ENCODE results near the gene IGFBP7.

The IGFBP7 gene

DNA sequence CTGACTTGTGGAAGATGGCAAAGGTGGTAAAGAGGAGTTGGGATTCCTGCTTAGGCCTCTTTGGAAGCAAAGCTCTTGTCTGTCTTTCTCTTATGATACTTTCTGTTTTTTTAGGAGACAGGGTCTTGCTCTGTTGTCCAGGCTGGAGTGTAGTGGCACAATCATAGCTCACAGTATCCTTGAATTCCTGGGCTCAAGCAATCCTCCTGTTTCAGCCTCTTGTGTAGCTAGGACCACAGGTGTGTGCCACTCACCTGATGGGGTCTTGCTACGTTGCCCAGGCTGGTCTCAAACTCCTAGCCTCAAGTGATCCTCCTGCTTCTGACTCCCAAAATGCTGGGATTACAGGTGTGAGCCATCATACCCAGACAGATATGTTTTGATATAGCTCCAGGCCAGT is 19.3 kb upstream of the IGFBP7 start:
- no peaks in the 10 kb centered on the region for H3K27me3 ChIP-seq (ENCODE audit: control insufficient read depth, insufficient read depth, low read length)

DNA sequence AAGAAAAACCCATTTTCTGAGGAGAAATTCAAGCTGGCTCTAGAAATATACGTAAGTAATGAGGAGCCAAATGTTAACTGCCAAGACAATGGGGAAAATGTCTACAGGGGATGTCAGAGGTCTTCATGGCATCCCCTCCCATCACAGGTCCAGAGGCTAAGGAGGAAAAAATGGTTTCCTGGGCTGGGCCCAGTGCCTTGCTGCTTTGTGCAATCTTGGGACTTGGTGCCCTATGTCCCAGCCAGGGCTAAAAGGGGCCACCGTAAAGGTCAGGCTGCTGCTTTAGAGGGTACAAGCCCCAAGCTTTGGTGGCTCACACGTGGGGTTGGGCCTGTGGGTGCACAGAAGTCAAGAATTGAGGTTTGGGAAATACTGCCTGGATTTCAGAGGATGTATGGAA is 17.2 kb upstream of the IGFBP7 start:
- H3K36me3 ChIP-seq (ENCODE audit: control insufficient read depth, insufficient read depth, low read length): no peaks in the 10 kb centered on the region
- H3K27me3 ChIP-seq (ENCODE audit: control insufficient read depth, insufficient read depth, low read length): no peaks in the 10 kb centered on the region
- no peak overlapping the region for H3K4me3 ChIP-seq (ENCODE audit: low read depth, low read length)
- peaks cover 36% of the 10 kb centered on the region for H3K9me3 ChIP-seq (ENCODE audit: control insufficient read depth, insufficient read depth, low read depth, low read length)
- H3K4me1 ChIP-seq (ENCODE audit: control insufficient read depth, insufficient read depth, low read length): no peaks in the 10 kb centered on the region
- H3K9ac ChIP-seq (ENCODE audit: low read length): no peak overlapping the region
- H3K27ac ChIP-seq (ENCODE audit: low read depth, low read length): no peak overlapping the region

More for the DNA sequence above, 19.3 kb upstream of the IGFBP7 start:
- Histone ChIP-seq H3K4me1 (ENCODE audit: control insufficient read depth, insufficient read depth, low read length) (no peaks in the 10 kb centered on the region), H3K4me3 (ENCODE audit: low read depth, low read length) (no peak overlapping the region), H3K9me3 (ENCODE audit: control insufficient read depth, insufficient read depth, low read depth, low read length) (peaks cover 33% of the 10 kb centered on the region), H3K27ac (ENCODE audit: low read depth, low read length) (no peak overlapping the region), H3K9ac (ENCODE audit: low read length) (no peak overlapping the region), H3K36me3 (ENCODE audit: control insufficient read depth, insufficient read depth, low read length) (no peaks in the 10 kb centered on the region)

DNA sequence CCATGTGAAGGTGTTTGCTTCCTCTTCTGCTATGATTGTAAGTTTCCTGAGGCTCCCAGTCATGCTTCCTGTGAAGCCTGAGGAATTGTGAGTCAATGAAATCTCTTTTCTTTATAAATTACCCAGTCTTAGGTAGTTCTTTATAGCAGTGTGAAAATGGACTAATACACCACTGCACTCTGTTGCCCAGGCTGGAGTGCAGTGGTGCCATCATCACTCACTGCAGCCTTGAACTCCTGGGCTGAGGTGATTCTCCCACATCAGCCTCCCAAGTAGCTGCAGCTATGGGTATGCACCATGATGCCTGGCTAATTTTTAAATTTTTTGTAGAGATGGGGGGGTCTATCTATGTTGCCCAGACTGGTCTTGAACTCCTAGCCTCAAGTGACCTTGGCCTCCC is 15.8 kb upstream of the IGFBP7 start:
- Histone ChIP-seq H3K4me3 (ENCODE audit: low read depth, low read length) (no peak overlapping the region), H3K27me3 (ENCODE audit: control insufficient read depth, insufficient read depth, low read length) (no peaks in the 10 kb centered on the region), H3K4me1 (ENCODE audit: control insufficient read depth, insufficient read depth, low read length) (no peaks in the 10 kb centered on the region), H3K27ac (ENCODE audit: low read depth, low read length) (no peak overlapping the region), H3K9ac (ENCODE audit: low read length) (no peak overlapping the region), H3K9me3 (ENCODE audit: control insufficient read depth, insufficient read depth, low read depth, low read length) (peaks cover 36% of the 10 kb centered on the region), H3K36me3 (ENCODE audit: control insufficient read depth, insufficient read depth, low read length) (no peaks in the 10 kb centered on the region)

DNA sequence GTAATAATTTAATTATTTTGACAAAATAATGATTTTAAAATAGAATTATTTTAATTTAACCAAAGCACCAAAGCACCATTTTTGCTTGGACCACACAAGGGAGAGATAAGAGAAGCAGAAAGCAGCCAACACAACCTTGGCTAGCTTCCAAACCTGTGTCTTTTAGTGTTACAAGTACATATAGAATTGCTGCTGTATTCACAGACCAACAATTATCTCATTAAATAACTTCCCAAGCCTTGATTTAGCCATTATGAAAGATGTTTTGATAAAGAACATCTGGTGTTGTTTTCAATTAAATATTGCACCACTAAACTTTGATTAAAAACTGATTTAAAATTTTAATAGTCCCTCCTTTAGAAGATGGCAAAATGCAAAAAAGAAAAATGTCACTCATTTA is 14.0 kb upstream of the IGFBP7 start:
- no peaks in the 10 kb centered on the region for H3K27me3 ChIP-seq (ENCODE audit: control insufficient read depth, insufficient read depth, low read length)
- no peak overlapping the region for H3K27ac ChIP-seq (ENCODE audit: low read depth, low read length)
- no peak overlapping the region for H3K4me3 ChIP-seq (ENCODE audit: low read depth, low read length)
- H3K9ac ChIP-seq (ENCODE audit: low read length): no peak overlapping the region
- H3K36me3 ChIP-seq (ENCODE audit: control insufficient read depth, insufficient read depth, low read length): no peaks in the 10 kb centered on the region
- H3K4me1 ChIP-seq (ENCODE audit: control insufficient read depth, insufficient read depth, low read length): no peaks in the 10 kb centered on the region
- peaks cover 30% of the 10 kb centered on the region for H3K9me3 ChIP-seq (ENCODE audit: control insufficient read depth, insufficient read depth, low read depth, low read length)

DNA sequence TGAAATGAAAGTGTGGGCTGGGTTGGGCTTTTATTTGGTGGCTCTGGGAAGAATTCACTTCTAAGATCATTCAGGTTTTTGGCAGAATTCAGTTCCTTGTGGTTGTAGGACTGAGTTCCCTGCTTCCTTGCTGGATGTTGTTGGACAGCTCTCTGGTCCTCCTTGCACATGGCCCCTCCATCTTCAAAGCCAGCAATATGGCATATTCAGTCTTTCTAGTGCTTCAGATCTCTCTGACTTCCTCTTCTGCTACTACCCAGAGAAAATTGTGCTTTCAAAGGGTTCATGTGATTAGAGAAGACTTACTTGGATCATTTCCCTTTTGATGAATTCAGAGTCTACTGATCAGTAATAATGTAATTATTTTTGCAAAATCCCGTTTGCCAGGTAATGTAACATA is 12.8 kb upstream of the IGFBP7 start:
- no peak overlapping the region for H3K4me3 ChIP-seq (ENCODE audit: low read depth, low read length)

DNA sequence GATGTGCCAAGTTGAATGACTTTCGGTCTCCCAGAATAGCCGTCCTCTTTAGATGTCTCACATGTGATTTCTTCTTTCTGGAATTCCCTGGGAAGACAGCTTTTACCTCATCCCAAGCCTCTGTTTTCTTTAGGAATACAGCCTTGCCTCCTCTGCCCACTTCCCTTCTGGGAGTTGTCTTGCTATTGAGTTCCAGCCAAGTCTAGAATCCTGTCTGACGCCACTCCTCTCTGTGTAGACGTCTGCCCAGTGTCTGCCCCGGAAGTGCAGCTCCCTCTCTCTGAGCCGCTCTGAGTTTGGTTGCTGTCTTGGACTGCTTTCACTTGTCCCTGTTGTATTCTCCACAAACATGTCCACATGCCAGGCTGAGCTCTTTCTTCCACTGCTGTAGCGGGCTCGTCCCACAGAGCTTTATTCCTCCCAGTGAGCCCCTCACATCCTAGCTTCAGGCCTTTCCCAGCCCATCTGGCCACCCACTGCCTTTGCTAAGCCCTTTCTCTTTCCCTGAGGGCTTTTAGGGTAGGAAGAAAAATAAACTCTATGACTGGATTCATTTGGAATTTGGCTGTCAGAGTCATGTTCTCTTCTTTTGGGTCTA is 9.0 kb upstream of the IGFBP7 start:
- peaks cover 3% of the 10 kb centered on the region; the same call in 1 of the 2 replicates for H3K9me3 ChIP-seq (ENCODE audit: control insufficient read depth, insufficient read depth, low read depth, low read length)
- no peaks in the 10 kb centered on the region for H3K36me3 ChIP-seq (ENCODE audit: control insufficient read depth, insufficient read depth, low read length)
- H3K4me3 ChIP-seq (ENCODE audit: low read depth, low read length): no peak overlapping the region
- H3K27me3 ChIP-seq (ENCODE audit: control insufficient read depth, insufficient read depth, low read length): no peaks in the 10 kb centered on the region
- no peak overlapping the region for H3K27ac ChIP-seq (ENCODE audit: low read depth, low read length)
- H3K9ac ChIP-seq (ENCODE audit: low read length): no peak overlapping the region
- H3K4me1 ChIP-seq (ENCODE audit: control insufficient read depth, insufficient read depth, low read length): no peaks in the 10 kb centered on the region

More for the DNA sequence above, 12.8 kb upstream of the IGFBP7 start:
- Histone ChIP-seq H3K9ac (ENCODE audit: low read length) (no peak overlapping the region), H3K9me3 (ENCODE audit: control insufficient read depth, insufficient read depth, low read depth, low read length) (peaks cover 23% of the 10 kb centered on the region), H3K27ac (ENCODE audit: low read depth, low read length) (no peak overlapping the region), H3K4me1 (ENCODE audit: control insufficient read depth, insufficient read depth, low read length) (no peaks in the 10 kb centered on the region), H3K27me3 (ENCODE audit: control insufficient read depth, insufficient read depth, low read length) (no peaks in the 10 kb centered on the region), H3K36me3 (ENCODE audit: control insufficient read depth, insufficient read depth, low read length) (no peaks in the 10 kb centered on the region)

DNA sequence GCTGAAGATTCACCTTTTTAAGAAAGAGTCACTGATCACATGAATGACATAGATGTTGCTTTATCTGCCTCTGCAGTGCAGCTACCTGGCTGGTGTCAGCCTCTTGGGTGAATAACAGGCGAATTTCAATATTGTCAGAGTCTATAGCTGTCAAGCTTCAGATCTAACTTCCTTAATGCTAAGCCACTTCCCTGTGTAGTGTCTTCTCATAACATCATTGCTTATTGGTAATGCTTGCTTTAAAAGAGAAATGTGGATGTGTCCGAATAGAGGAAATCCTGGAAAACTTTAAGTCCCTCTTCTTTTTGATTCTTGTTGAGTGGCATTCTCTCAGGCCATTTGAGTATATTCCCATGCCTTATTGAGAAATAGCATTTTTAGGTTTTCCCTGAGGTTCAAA is 7.3 kb upstream of the IGFBP7 start:
- Histone ChIP-seq H3K4me3 (ENCODE audit: low read depth, low read length) (no peak overlapping the region), H3K9ac (ENCODE audit: low read length) (no peak overlapping the region), H3K27me3 (ENCODE audit: control insufficient read depth, insufficient read depth, low read length) (peaks cover 4% of the 10 kb centered on the region; the same call in 1 of the 2 replicates), H3K36me3 (ENCODE audit: control insufficient read depth, insufficient read depth, low read length) (no peaks in the 10 kb centered on the region), H3K4me1 (ENCODE audit: control insufficient read depth, insufficient read depth, low read length) (peaks cover 5% of the 10 kb centered on the region; the same call in 1 of the 2 replicates), H3K9me3 (ENCODE audit: control insufficient read depth, insufficient read depth, low read depth, low read length) (no peaks in the 10 kb centered on the region), H3K27ac (ENCODE audit: low read depth, low read length) (no peak overlapping the region)

DNA sequence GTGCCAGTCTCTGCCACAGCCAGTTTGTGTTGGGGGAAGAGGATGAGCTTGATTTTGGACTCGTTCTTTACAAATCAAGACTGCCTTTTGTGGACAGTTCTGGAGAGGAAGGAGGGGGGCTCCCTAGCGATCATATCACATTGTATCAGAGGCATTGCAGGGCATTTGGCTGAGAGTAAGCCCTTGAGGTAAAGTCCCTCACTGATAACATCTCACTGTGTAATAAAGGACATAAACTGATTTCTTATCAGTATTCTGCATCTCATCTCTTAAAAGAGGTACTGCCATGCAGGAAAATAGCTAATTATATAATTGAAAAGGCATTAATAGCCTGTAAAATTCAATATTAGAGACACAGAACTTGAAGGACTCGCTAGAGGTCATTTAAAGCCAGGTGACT is 6.1 kb upstream of the IGFBP7 start:
- no peak overlapping the region for H3K4me3 ChIP-seq (ENCODE audit: low read depth, low read length)
- H3K27ac ChIP-seq (ENCODE audit: low read depth, low read length): no peak overlapping the region
- peaks cover 12% of the 10 kb centered on the region for H3K4me1 ChIP-seq (ENCODE audit: control insufficient read depth, insufficient read depth, low read length)
- no peaks in the 10 kb centered on the region for H3K36me3 ChIP-seq (ENCODE audit: control insufficient read depth, insufficient read depth, low read length)
- H3K9ac ChIP-seq (ENCODE audit: low read length): no peak overlapping the region
- no peaks in the 10 kb centered on the region for H3K9me3 ChIP-seq (ENCODE audit: control insufficient read depth, insufficient read depth, low read depth, low read length)
- peaks cover 16% of the 10 kb centered on the region for H3K27me3 ChIP-seq (ENCODE audit: control insufficient read depth, insufficient read depth, low read length)

DNA sequence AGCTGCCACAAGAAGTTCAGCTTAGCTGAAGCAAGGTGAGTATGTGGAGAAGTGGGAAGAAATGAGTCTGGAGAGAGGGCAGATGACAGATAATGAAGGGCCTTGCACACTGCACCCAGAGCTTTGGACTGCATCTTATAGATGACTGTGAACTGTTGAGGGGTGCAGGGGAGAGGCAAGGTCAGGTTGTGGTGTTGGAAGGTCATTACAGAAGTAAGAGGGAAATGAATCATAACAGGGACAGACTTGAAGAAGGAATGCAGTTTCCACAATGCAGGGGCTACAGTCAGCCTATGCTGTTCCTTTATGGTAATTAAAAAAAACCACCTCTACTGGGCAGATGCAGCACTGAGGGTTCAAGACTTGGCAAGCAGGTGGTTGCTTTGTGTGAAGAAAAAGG is 4.8 kb upstream of the IGFBP7 start:
- Histone ChIP-seq H3K4me3 (ENCODE audit: low read depth, low read length) (no peak overlapping the region), H3K9ac (ENCODE audit: low read length) (no peak overlapping the region), H3K4me1 (ENCODE audit: control insufficient read depth, insufficient read depth, low read length) (peaks cover 19% of the 10 kb centered on the region), H3K9me3 (ENCODE audit: control insufficient read depth, insufficient read depth, low read depth, low read length) (no peaks in the 10 kb centered on the region), H3K36me3 (ENCODE audit: control insufficient read depth, insufficient read depth, low read length) (no peaks in the 10 kb centered on the region), H3K27me3 (ENCODE audit: control insufficient read depth, insufficient read depth, low read length) (peaks cover 29% of the 10 kb centered on the region), H3K27ac (ENCODE audit: low read depth, low read length) (no peak overlapping the region)

DNA sequence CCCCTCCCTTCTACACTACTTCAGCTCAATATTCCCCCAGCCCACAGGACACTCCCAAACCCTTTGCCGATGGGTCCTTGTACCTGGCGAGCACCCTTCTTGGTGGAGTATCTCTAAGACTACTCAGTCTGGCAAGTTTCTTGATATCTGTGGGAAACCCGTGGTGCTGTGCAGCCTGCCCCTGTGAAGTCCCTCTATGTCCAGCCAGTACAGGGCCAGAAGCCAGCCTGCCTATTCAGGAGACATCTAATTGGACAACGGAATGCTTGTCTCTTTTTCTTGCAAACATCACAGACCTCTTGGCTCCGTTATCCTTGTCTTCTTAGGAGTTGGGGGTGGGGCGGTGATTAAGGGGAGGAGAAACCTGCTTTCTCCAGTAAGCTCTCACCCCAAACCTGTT is 3.7 kb upstream of the IGFBP7 start:
- H3K9me3 ChIP-seq (ENCODE audit: control insufficient read depth, insufficient read depth, low read depth, low read length): no peaks in the 10 kb centered on the region
- H3K4me3 ChIP-seq (ENCODE audit: low read depth, low read length): no peak overlapping the region
- H3K27me3 ChIP-seq (ENCODE audit: control insufficient read depth, insufficient read depth, low read length): peaks cover 40% of the 10 kb centered on the region
- H3K4me1 ChIP-seq (ENCODE audit: control insufficient read depth, insufficient read depth, low read length): peaks cover 19% of the 10 kb centered on the region
- H3K27ac ChIP-seq (ENCODE audit: low read depth, low read length): no peak overlapping the region
- H3K9ac ChIP-seq (ENCODE audit: low read length): no peak overlapping the region
- no peaks in the 10 kb centered on the region for H3K36me3 ChIP-seq (ENCODE audit: control insufficient read depth, insufficient read depth, low read length)

DNA sequence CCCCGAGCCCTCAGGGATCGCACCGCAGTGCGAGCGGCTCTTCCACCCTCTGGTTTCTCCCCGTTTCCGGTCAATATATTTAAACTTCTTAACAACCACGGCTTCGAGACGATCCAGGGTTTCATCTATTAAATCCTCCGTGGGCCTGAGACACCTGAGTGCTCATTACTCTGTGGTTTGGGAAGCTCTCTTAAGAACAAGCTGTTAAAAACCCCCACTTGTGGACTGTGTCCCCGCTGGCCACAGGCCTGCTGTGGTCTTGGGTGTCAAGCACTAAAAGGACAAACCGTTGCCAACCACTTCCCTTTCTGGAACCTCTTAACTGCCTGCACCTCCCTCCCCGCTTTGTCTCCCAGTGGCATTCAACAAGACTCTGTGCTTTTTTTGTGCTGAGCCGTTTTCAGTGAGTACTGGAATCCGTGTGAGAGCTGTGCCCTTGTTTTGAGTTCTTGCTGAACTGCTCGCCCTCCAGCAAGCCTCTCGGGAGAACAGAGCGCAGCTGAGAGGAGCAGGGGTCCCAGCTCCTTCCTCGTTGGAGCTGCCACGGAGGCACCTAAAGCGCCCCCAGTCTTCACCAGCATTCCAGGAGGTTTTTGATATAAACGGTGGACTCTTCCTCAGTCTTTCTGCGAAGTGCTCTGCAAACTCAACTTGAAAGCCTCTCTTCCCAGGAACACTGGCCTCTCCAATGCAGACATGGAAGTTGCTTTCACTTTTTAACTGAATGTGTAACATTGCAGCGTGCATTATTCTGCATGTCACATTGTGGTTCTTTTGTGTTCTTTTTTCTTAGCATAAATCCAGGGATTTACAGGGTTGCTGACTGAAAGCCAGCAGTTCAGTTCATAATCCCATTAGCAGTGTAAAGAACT is 691 bp upstream of the IGFBP7 start:
- H3K4me1 ChIP-seq (ENCODE audit: control insufficient read depth, insufficient read depth, low read length): peaks cover 19% of the 10 kb centered on the region
- no peak overlapping the region for H3K27ac ChIP-seq (ENCODE audit: low read depth, low read length)
- H3K9ac ChIP-seq (ENCODE audit: low read length): peak overlapping the region; percentile 62
- no peaks in the 10 kb centered on the region for H3K9me3 ChIP-seq (ENCODE audit: control insufficient read depth, insufficient read depth, low read depth, low read length)
- peaks cover 58% of the 10 kb centered on the region for H3K27me3 ChIP-seq (ENCODE audit: control insufficient read depth, insufficient read depth, low read length)
- peak overlapping the region; percentile 73 for H3K4me3 ChIP-seq (ENCODE audit: low read depth, low read length)
- no peaks in the 10 kb centered on the region for H3K36me3 ChIP-seq (ENCODE audit: control insufficient read depth, insufficient read depth, low read length)

Data from HUES6 (cell line).